Fibroblast of lung (primary cell): Measurements from ENCODE around the gene BBX. TPM values are rescaled to one million over a fixed set of nuclear protein-coding genes. Genes with fewer than 3 reads are reported as not detected.

Source experiments
- DNase-seq, 2 donors: peaks; one replicate each; pipeline versions ENCODE4 v3.0.0 to v3.0.0-alpha.2; 2010; ENCODE audit warnings: low read depth in 2 of 2
- H2AFZ ChIP-seq: 2 replicates; pipeline ENCODE4 v1.5.1; 2012; ENCODE audit warnings: low read length, control low read depth, inconsistent platforms
- H3K27ac ChIP-seq: 2 replicates; pipeline ENCODE4 v1.5.1; 2011; ENCODE audit warnings: low read length, control low read depth; ENCODE audit not compliant: insufficient read depth
- H3K27me3 ChIP-seq: 2 replicates; pipeline ENCODE4 v1.5.1; 2011; ENCODE audit warnings: mild to moderate bottlenecking, low read length; ENCODE audit not compliant: control insufficient read depth, insufficient read depth
- H3K36me3 ChIP-seq: 2 replicates; pipeline ENCODE4 v1.5.1; 2011; ENCODE audit warnings: low read length; ENCODE audit not compliant: control insufficient read depth, insufficient read depth
- H3K4me1 ChIP-seq: 2 replicates; pipeline ENCODE4 v1.5.1; 2011; ENCODE audit warnings: low read length; ENCODE audit not compliant: control insufficient read depth, insufficient read depth; ENCODE audit errors: extremely low read depth
- H3K4me2 ChIP-seq: 2 replicates; pipeline ENCODE4 v1.5.1; 2011; ENCODE audit warnings: low read length, control low read depth; ENCODE audit not compliant: insufficient read depth; ENCODE audit errors: extremely low read depth
- H3K4me3 ChIP-seq, 4 experiments: fragments of 200-600 bp in 1 of 4; sonication (generic) in 1 of 4; replicated peaks in 1 of 4; 2 replicates each; pipeline ENCODE4 v1.5.1; 2011 to 2016; ENCODE audit warnings: low read length in 4 of 4, low read depth in 3 of 4, mild to moderate bottlenecking in 3 of 4, control low read depth in 2 of 4, inconsistent platforms in 1 of 4, mixed read lengths in 1 of 4; ENCODE audit not compliant: insufficient read depth in 1 of 4; ENCODE audit errors: control extremely low read depth in 1 of 4
- H3K79me2 ChIP-seq: 2 replicates; pipeline ENCODE4 v1.5.1; 2012; ENCODE audit warnings: mild to moderate bottlenecking, low read length, inconsistent platforms; ENCODE audit not compliant: control insufficient read depth, insufficient read depth
- H3K9ac ChIP-seq: 2 replicates; pipeline ENCODE4 v1.5.1; 2011; ENCODE audit warnings: mild to moderate bottlenecking, low read length, control low read depth; ENCODE audit not compliant: insufficient read depth
- H3K9me3 ChIP-seq: 2 replicates; pipeline ENCODE4 v1.5.1; 2012; ENCODE audit warnings: low read depth, low read length; ENCODE audit not compliant: control insufficient read depth, insufficient read depth
- H4K20me1 ChIP-seq: 2 replicates; pipeline ENCODE4 v1.5.1; 2011; ENCODE audit warnings: low read length; ENCODE audit not compliant: control insufficient read depth, insufficient read depth; ENCODE audit errors: extremely low read depth
- EZH2 ChIP-seq: IDR thresholded peaks from 2 replicates; pipeline ENCODE4 v1.5.1; 2012; ENCODE audit warnings: low read length, control low read depth, mild to moderate bottlenecking; ENCODE audit errors: missing control alignments
- polyA plus RNA-seq, 2 donors: library from polyadenylated mRNA; depleted of rRNA in 1 of 2; stranded (reverse) in 1 of 2; unstranded in 1 of 2; fragments of >200 nt; gene quantifications; 2 replicates each; pipeline ENCODE4 v1.2.1, GENCODE V29; 2011 to 2012; ENCODE audit warnings: missing spikeins in 1 of 2
- total RNA-seq: library from RNA; depleted of rRNA; stranded (reverse); fragments of >200 nt; gene quantifications from 2 replicates; pipeline ENCODE4 v1.2.1, GENCODE V29; 2014
- TF ChIP-seq, protein P1 (sequence below), 2 donors: IDR thresholded peaks in 1 of 2; conservative IDR thresholded peaks in 1 of 2; 1 replicate in 1 of 2; 2 replicates in 1 of 2; pipeline ENCODE4 v1.5.1; 2011 to 2012; ENCODE audit warnings: low read length in 2 of 2, control low read depth in 1 of 2, inconsistent platforms in 1 of 2, low read depth in 1 of 2, mild to moderate bottlenecking in 1 of 2

The BBX gene
- total and polyA plus RNA-seq, 2 donors (not counting 1 experiment from before 2014, with no cell fraction given): 50.0 to 71.2 TPM

GRCh38 chr3:107753976-107754375 is 231.2 kb downstream of the BBX start:
- no peaks in the 10 kb centered on the region for H3K79me2 ChIP-seq
- peak in 1 of 2 donors; percentile 13 for DNase-seq
- no peak overlapping the region for H3K4me2 ChIP-seq
- TF ChIP-seq EZH2: no peak
- TF ChIP-seq, protein P1, sequence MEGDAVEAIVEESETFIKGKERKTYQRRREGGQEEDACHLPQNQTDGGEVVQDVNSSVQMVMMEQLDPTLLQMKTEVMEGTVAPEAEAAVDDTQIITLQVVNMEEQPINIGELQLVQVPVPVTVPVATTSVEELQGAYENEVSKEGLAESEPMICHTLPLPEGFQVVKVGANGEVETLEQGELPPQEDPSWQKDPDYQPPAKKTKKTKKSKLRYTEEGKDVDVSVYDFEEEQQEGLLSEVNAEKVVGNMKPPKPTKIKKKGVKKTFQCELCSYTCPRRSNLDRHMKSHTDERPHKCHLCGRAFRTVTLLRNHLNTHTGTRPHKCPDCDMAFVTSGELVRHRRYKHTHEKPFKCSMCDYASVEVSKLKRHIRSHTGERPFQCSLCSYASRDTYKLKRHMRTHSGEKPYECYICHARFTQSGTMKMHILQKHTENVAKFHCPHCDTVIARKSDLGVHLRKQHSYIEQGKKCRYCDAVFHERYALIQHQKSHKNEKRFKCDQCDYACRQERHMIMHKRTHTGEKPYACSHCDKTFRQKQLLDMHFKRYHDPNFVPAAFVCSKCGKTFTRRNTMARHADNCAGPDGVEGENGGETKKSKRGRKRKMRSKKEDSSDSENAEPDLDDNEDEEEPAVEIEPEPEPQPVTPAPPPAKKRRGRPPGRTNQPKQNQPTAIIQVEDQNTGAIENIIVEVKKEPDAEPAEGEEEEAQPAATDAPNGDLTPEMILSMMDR (conservative IDR thresholded peaks at IDR 0.05 in 1 of 2, IDR thresholded peaks at IDR 0.05 in 1 of 2; ENCODE audit: low read depth in 1 of 2, low read length in 2 of 2): no peak
- H3K9ac ChIP-seq: no peak overlapping the region
- H3K9me3 ChIP-seq: no peaks in the 10 kb centered on the region
- no peak overlapping the region for H3K4me3 ChIP-seq
- no peaks in the 10 kb centered on the region for H3K4me1 ChIP-seq
- no peak overlapping the region for H2AFZ ChIP-seq
- no peaks in the 10 kb centered on the region for H3K36me3 ChIP-seq
- no peaks in the 10 kb centered on the region for H3K27me3 ChIP-seq
- no peaks in the 10 kb centered on the region for H4K20me1 ChIP-seq
- H3K27ac ChIP-seq: no peak overlapping the region

GRCh38 chr3:107756649-107757048 is 233.9 kb downstream of the BBX start:
- peak in 1 of 2 donors; percentile 13 for DNase-seq

DNA sequence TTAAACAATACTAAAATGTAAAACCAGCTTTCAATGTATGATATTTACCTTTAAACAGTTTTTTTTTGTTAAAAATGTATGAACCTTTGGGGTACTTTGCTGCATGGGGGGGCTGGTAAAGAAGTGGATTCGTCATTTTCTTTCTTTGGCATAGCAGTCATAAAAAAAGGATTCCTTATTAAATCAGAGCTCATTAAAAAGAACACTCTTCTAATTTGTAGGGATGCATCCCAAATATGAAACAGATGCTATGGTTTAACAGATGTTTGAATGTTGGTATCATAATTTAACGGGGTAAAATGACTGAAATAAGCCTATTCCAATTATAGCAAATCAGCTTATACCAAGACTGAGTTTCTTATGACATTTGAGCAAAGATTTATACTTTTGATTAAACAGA is 234.4 kb downstream of the BBX start:
- Histone ChIP-seq H4K20me1 (no peaks in the 10 kb centered on the region), H3K4me1 (no peaks in the 10 kb centered on the region)
- no peak for TF ChIP-seq EZH2
- TF ChIP-seq, protein P1 (conservative IDR thresholded peaks at IDR 0.05 in 1 of 2, IDR thresholded peaks at IDR 0.05 in 1 of 2; ENCODE audit: low read depth in 1 of 2, low read length in 2 of 2): no peak

More at GRCh38 chr3:107756649-107757048, 233.9 kb downstream of the BBX start:
- TF ChIP-seq, protein P1 (conservative IDR thresholded peaks at IDR 0.05 in 1 of 2, IDR thresholded peaks at IDR 0.05 in 1 of 2; ENCODE audit: low read depth in 1 of 2, low read length in 2 of 2): no peak
- no peak for TF ChIP-seq EZH2
- Histone ChIP-seq H3K27ac (no peak overlapping the region), H3K9me3 (no peaks in the 10 kb centered on the region), H2AFZ (no peak overlapping the region), H3K27me3 (no peaks in the 10 kb centered on the region), H3K4me1 (no peaks in the 10 kb centered on the region), H3K79me2 (no peaks in the 10 kb centered on the region), H3K4me2 (no peak overlapping the region), H3K36me3 (no peaks in the 10 kb centered on the region), H3K4me3 (no peak overlapping the region), H4K20me1 (no peaks in the 10 kb centered on the region), H3K9ac (no peak overlapping the region)

More for the DNA sequence above, 234.4 kb downstream of the BBX start:
- DNase-seq: no peak
- Histone ChIP-seq H3K4me3 (no peak overlapping the region), H3K27me3 (no peaks in the 10 kb centered on the region), H3K9ac (no peak overlapping the region), H3K36me3 (no peaks in the 10 kb centered on the region), H2AFZ (no peak overlapping the region), H3K9me3 (no peaks in the 10 kb centered on the region), H3K79me2 (no peaks in the 10 kb centered on the region), H3K4me2 (no peak overlapping the region), H3K27ac (no peak overlapping the region)
